HG03025 (cell line): Measurements from ENCODE around the gene TBC1D4.
A peak's percentile ranks its signal among the peaks of the same experiment; 100 is the strongest.
"Not testable (repeated sequence)": the region's sequence is repeated elsewhere in the genome, so short reads cannot be mapped to it uniquely, and the experiment has no call there.

Experiments used
- ATAC-seq: cut with Tn5 transposase; IDR thresholded peaks from one replicate; pipeline ENCODE4 v1.9.1; 2021; ENCODE audit warnings: mild to moderate bottlenecking, moderate library complexity; ENCODE audit not compliant: unreplicated experiment, low FRiP score

Gene TBC1D4

GRCh38 chr13:75334634-75335447 lies 147.1 kb downstream of the TBC1D4 start:
- no peak for ATAC-seq

DNA sequence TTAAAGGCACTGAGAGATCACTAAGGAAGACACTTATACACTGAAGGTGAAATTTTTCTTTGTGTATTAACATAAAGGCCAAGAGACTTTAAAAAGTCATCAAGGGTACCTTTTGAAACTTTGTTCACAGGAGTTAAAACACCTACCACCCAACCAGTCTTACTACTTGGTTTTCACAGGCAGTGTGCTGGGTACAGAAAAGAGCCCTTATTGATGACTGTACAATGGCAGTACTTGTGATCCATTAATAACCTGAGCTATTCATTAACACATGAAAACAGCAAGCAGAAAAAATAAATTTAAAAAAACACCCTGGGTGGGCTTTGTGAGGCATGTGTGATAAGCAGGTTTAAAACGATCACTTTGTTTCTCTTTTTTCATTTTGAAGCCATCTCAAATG lies 148.9 kb downstream of the TBC1D4 start:
- ATAC-seq: no peak

- no peak for ATAC-seq
Observed at GRCh38 chr13:75331792-75332349, 150.1 kb downstream of the TBC1D4 start.

DNA sequence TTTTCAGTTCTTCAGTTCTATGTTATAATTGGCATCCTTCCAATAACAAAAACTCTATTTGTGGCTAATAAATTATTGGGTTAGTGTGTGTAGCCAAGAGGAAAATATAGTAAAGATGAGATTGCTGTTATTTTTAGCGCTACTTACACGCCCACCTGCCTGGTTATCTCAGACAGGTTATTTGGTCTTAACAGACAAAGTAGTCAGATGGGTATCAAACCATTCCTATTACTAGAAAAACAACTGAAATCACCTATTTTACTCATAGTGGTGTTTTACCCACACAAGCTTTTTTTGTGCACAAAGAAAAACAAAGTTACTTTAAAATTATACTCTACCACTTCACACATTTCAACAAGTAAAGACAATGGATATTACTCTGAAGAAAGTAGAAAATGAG lies 151.2 kb downstream of the TBC1D4 start:
- no peak for ATAC-seq

- ATAC-seq: no peak
Observed at GRCh38 chr13:75329723-75330122, 152.2 kb downstream of the TBC1D4 start.

DNA sequence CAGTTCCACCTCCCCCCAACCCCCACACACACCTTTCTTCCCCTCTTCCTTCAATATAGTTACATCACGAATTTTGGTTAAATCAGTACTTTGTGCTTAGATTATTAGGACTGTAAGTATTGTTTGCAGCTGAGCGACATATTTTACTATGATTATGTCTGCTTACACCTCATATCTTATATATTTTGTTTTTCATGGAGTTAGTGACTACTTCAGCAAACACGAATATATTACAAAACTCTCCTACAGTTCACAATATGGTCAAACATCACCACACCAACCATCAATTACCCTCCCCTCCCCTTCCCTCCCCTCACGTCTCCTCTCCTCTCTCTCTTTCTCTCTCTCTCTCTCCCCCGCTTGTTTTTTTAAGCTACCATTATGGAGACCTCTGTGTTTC lies 152.9 kb downstream of the TBC1D4 start:
- no peak for ATAC-seq

DNA sequence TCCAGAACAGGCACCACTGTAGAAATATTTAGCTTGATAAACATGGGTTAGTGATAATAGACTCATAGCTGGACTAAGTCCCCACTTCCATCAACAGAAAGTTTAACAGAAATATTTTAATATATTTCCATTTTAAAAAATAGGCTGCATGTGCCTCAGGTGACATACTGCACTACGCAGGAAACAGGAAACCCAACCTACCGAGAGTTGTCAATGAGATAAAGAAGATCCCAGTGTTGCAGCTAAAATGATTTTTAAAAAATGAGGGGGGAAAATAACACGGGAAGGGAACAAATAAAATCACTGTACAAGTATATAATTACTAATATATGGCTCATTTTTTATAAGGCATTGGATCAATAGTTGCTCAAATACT lies 154.8 kb downstream of the TBC1D4 start:
- no peak for ATAC-seq

DNA sequence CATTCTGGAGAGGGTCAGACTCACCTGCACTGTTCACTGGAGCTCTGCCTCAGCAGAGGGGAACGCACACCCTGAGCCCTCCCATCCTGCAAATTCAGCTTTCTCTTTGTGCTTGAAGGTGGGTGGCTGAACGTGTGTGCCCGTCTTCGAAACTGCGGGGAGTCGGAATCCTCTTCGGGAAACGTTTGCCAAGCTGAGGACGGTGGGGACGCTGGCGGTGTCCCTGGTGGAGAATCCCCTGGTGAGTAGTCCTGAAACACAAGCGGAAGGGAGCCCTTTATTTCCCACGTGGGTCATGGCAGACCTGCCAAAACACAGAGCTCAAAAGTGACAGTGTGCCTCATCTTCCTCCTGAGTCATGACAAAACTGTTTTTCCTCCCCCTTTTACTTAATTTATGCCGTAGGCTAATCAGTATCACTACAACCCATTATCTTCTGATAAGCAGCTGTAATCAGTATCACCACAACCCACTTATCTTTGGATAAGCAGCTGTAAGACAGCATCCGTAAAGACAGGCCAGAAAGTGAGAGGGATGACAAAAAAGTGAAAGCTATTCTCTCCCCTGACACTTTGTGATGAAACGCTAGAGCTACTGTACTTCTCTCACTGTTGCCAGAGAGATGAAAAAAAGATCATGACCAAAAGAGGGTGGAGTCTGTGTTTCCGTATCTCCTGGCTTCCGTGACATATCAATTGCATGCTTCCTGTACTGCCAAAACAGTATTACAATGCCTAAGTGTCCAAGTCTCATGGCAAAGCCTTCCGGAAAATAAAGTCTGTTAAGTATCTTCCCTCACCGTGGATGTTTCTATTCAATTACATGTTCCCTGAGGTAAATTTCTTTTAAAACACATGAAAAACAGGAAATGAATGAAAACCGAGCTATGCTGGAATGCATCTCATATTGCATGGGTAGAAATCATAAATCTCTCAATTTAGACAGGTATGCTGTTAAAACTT lies 155.5 kb downstream of the TBC1D4 start:
- peak; percentile 74 for ATAC-seq

DNA sequence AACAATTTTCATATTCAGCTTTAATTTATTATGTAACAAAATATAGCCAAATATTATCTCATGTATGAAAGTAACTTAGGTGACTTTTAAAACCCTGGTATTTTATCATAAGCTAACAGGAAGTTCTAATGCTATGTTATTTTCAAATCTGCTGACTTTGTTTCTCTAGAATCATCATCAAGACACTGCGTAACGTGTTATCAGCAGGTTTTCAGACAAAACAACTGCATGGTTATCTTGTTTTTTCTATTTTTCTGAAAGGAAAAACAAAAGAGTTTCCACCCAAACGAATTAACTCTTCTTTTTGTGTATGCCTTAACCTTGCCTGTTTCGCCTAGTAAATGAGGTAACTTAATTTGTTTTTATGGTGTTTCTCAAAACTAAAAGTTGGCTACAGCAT lies 156.3 kb downstream of the TBC1D4 start:
- ATAC-seq: no peak

DNA sequence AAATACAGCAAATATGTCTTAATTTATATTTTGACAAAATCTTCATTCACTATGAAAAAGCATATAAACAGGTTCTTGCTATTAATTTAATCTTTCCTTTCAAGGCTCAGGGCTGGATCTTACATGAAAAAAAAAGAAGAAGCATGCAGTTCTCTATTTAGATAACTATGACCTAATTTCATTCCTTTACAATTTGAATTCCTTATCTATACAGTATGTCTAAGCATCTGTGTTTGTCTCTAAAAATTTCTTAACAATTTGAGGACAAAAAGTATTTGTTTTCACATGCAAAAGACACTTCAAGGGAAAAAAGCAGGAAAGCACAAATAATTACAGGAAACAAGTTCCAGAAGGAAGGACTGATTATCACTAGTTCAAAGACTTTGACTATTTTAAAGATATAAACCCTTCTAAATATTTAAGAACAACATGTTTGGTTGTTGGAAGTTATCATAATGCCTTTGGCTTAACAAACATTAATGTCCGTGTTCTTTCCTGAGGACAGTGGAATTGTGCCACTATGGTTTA lies 157.5 kb downstream of the TBC1D4 start:
- no peak for ATAC-seq

- ATAC-seq: no peak
Observed at GRCh38 chr13:75321084-75321483, 160.9 kb downstream of the TBC1D4 start.

GRCh38 chr13:75319254-75319653 lies 162.7 kb downstream of the TBC1D4 start:
- ATAC-seq: no peak

- no peak for ATAC-seq
Observed at GRCh38 chr13:75318138-75318833, 163.7 kb downstream of the TBC1D4 start.

GRCh38 chr13:75316427-75316826 lies 165.5 kb downstream of the TBC1D4 start:
- no peak for ATAC-seq

GRCh38 chr13:75312884-75313520 lies 169.0 kb downstream of the TBC1D4 start:
- no peak for ATAC-seq

DNA sequence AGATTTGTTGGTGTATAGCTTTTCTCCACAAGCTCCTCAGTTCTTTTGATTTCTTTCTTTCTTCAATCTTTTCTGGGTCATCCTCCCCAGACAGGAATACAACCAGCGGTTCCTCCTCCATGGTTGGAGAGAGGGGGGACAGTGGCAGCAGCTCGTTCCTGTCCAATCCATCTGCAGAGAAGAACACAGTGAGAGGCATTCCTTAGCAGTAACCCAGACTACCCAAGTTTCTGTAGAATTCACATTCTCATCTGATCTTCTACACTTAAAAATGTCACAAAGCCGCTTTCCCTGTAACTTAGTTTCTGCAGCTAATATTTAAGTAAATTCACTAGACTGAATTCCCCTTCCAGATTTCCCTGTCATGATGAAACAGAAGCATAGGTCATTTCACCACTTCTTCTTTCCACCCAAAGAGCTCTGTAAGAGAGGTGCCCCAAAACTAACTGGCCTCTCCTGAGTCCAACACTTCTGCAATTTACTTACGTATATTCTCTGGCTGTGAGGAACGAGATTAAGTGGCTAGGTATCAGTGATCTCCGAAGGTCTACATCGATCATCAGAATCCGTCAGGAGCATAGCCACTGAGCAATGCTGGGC lies 171.9 kb downstream of the TBC1D4 start:
- ATAC-seq: no peak

DNA sequence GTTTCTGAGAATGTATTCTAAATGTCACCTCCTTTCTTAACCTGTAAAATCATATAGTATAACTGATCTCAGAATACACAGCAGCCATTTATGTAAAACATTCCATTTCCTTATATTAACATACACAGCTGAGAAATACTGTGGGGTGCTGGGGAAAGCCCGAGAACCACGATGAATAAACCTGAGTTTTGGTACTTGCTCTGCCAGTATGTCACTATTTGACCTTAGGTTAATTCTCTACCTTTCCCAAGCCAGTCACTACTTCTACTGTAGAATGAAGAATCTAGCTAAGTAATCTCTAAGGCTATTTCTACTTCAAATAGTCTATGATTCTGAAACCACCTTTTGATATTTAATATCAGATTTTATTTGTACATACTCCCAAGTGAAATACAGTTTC lies 173.7 kb downstream of the TBC1D4 start:
- ATAC-seq: no peak

- ATAC-seq: no peak
Observed at GRCh38 chr13:75307370-75307949, 174.5 kb downstream of the TBC1D4 start.

DNA sequence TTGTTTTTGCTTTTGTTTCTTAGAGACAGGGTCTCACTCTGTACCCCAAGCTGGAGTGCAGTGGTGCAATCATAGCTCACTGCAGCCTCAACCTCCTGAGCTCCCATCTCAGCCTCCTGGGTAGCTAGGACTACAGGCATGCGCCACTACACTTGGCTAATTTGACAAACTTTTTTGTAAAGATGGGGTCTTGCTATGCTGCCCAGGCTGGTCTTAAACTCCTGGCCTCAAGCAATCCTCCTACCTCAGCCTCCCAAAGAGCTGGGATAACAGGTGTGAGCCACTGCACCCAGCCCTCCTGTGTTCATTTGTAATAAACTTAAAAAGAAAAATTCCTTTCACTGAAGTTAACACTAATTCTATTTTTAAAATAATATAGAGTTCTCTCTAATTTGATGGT lies 175.0 kb downstream of the TBC1D4 start:
- ATAC-seq: not testable (repeated sequence)
